ENCODE measurements around the gene WWOX. TPM values are rescaled to one million over a fixed set of nuclear protein-coding genes. Genes with fewer than 3 reads are reported as not detected.

WWOX gene
- total and polyA plus RNA-seq, 2 of the 4 experiments (the other 2 are of a cell fraction), result 2.7 to 5.4 TPM

GRCh38 chr16:78099271-78100111 is at the start of gene WWOX (continued):
- no peak; the same call in 1 of the 2 replicates for TF ChIP-seq USF2 (IDR thresholded peaks at IDR 0.05; ENCODE audit: low read depth, low read length)
- peak; percentile 15; the same call in 1 of the 2 replicates for TF ChIP-seq BHLHE40 (IDR thresholded peaks at IDR 0.05; ENCODE audit: low read depth, low read length)
- TF ChIP-seq NFE2L2 (IDR thresholded peaks at IDR 0.05; ENCODE audit: low read depth, low read length), result 0 out of 2 replicates have a peak, but pooled peaks have one; percentile 14
- peak; percentile 27; the same call in 1 of the 2 replicates for TF ChIP-seq MAFK (IDR thresholded peaks at IDR 0.05; ENCODE audit: low read depth, low read length)
- peak; percentile 36 for TF ChIP-seq SMC3 (IDR thresholded peaks at IDR 0.05; ENCODE audit: low read depth, low read length)
